Cardiac fibroblast (primary cell): ENCODE measurements around the gene SMAD4.

ENCODE experiments used
- DNase-seq, 2 donors: peaks; one replicate each; pipeline versions ENCODE4 v3.0.0 to v3.0.0-alpha.2; 2010; ENCODE audit warnings: low read depth in 2 of 2
- H3K4me3 ChIP-seq, 2 donors: replicated peaks in 1 of 2; 1 replicate in 1 of 2; 2 replicates in 1 of 2; pipeline ENCODE4 v1.5.1; 2011; ENCODE audit warnings: low read depth in 2 of 2, low read length in 2 of 2, mild to moderate bottlenecking in 2 of 2, moderate library complexity in 1 of 2
- TF ChIP-seq, protein P1 (sequence below): IDR thresholded peaks from one replicate; pipeline ENCODE4 v1.5.1; 2011; ENCODE audit warnings: low read depth, mild to moderate bottlenecking, low read length, inconsistent platforms

SMAD4 gene

DNA sequence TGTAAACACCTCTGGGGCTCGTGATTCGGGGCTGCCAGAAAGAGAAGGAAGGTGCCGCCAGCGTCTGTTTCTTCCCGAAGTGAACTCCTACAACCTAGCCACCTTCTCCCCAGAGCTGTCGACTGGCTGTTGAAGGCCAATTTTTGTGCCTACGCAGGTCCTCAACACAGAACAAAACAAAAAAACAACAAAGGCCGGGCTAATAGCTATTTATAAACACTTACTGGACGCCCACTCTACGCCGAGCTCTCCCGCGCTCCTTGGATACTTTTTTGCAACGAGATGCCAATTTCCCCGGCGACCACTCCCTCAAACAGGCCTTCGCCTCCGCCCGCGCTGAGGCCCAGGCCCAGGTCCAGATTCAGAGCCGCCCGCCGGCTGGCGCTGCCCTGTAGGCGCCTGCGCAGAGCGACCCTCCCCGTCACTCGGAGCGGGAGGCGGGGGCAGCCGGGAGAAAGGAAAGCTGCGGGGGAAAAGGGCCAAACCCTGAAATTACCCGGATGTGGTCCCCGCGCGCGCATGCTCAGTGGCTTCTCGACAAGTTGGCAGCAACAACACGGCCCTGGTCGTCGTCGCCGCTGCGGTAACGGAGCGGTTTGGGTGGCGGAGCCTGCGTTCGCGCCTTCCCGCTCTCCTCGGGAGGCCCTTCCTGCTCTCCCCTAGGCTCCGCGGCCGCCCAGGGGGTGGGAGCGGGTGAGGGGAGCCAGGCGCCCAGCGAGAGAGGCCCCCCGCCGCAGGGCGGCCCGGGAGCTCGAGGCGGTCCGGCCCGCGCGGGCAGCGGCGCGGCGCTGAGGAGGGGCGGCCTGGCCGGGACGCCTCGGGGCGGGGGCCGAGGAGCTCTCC is at the start of gene SMAD4:
Gene SMAD4, plus strand, starts transcription at position 520 of the 843 bp plus-strand sequence. CDS start 16,834 bp downstream, outside the sequence.
- peak within 1 kb of the TSS; percentile 75 to 78 for H3K4me3 ChIP-seq
- DNase-seq, result peak; percentile 97 to 98
- TF ChIP-seq, protein P1, sequence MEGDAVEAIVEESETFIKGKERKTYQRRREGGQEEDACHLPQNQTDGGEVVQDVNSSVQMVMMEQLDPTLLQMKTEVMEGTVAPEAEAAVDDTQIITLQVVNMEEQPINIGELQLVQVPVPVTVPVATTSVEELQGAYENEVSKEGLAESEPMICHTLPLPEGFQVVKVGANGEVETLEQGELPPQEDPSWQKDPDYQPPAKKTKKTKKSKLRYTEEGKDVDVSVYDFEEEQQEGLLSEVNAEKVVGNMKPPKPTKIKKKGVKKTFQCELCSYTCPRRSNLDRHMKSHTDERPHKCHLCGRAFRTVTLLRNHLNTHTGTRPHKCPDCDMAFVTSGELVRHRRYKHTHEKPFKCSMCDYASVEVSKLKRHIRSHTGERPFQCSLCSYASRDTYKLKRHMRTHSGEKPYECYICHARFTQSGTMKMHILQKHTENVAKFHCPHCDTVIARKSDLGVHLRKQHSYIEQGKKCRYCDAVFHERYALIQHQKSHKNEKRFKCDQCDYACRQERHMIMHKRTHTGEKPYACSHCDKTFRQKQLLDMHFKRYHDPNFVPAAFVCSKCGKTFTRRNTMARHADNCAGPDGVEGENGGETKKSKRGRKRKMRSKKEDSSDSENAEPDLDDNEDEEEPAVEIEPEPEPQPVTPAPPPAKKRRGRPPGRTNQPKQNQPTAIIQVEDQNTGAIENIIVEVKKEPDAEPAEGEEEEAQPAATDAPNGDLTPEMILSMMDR, result no peak

- H3K4me3 ChIP-seq, result no peak overlapping the region
- TF ChIP-seq, protein P1, result no peak
- no peak for DNase-seq
These were observed 48.6 kb upstream of the SMAD4 start for GRCh38 chr18:50981381-50981780.

- DNase-seq, result no peak
- TF ChIP-seq, protein P1, result no peak
- H3K4me3 ChIP-seq, result no peak overlapping the region
These were observed 47.8 kb upstream of the SMAD4 start for GRCh38 chr18:50982086-50982801.

DNA sequence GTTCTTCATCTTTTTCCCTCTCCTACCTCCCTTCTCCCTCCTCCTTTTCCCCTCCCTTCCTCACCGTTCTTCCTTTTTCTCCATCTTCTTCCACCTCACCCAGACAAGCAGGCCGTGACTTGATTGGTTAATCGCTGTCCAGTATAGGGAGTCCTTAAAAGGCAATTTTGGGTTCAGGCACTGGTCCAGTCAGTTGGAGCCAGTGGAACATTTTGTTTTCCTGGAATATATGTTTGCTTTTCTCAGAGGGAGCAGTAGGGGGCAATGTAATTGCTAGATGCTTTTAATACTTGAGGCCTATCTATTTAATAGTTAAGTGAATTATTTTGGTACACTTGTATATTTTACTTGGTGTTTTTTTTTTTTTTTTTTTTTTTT is 47.2 kb upstream of the SMAD4 start:
- peak; percentile 21 to 27 for DNase-seq
- no peak overlapping the region for H3K4me3 ChIP-seq
- TF ChIP-seq, protein P1, result no peak

- peak in 1 of 2 donors; percentile 41 for DNase-seq
- no peak overlapping the region for H3K4me3 ChIP-seq
- TF ChIP-seq, protein P1, result no peak
These were observed 43.5 kb upstream of the SMAD4 start for GRCh38 chr18:50986360-50987087.

- no peak for DNase-seq
- no peak overlapping the region for H3K4me3 ChIP-seq
- TF ChIP-seq, protein P1, result no peak
These were observed 42.8 kb upstream of the SMAD4 start for GRCh38 chr18:50987261-50987660.
